NCI-H524 treated with DMSO at 0.1 percent for 48 hours (cell line): ENCODE data around the gene KRTAP1-5.
"Not testable (repeated sequence)": the region's sequence is repeated elsewhere in the genome, so short reads cannot be mapped to it uniquely, and the experiment has no call there.

Source experiments
- DNase-seq: peaks from one replicate; lab custom pipeline; 2025; lab: John Stamatoyannopoulos, UW

KRTAP1-5 gene

GRCh38 chr17:41004397-41004796, 22.6 kb downstream of the KRTAP1-5 start:
- no peak for DNase-seq

DNA sequence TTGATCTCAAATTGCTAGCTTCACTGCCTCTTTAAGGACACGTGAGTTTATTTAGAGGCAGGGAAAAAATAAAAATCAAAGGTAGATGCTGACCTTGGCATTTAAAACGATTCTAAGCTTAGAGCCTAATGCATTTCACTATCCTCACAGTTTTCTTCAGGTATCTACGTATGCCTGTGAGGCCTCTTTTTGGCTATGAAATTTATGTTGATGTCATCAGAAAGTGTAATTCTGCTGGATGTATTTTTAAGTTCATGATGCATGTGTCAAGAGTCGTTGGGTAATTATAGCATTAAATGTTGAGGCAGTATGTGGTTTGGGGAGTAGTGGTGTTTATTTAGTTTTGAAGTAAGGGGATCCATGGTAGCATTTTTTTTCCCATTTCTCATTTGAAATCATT, 23.1 kb downstream of the KRTAP1-5 start:
- no peak for DNase-seq

DNA sequence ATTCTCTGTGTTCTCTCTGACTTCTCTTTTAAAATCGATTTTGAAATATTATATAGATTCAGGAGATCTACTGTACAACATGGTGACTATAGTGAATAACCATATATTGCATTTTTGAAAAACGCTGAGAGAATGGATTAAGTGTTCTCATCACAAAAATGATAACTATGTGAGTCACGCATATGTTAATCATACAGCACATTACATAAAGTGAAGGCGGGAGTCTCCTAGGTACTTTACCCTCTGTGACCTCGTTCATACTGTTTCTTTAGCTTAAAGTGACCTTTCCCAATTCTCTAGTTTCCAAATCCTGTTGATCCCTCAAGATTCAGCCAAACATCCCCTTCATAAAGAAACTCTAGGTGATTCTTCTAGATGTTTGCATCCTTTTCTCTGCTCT, 24.2 kb downstream of the KRTAP1-5 start:
- no peak for DNase-seq

DNA sequence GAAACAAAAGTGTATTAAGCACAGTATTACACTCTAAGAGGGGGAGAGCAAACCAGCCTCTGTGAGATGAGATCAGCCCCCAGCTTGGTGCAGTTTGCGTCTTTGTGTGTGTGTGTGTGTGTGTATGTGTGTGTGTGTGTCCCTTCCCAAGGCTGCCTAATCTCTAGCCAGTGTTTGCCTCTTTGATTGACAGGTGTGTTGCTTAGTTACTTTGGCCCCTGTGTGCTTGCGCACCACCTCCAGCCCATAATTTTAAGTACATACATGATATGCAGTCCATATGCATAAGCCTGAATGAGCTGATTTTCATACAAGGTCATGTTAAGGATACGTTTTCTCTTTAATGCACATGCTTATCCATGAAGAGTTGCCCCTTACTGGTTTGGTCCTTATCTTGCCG, 25.2 kb downstream of the KRTAP1-5 start:
- no peak for DNase-seq

GRCh38 chr17:40999563-40999962, 27.4 kb downstream of the KRTAP1-5 start, which contains the start of gene KRTAP3-2:
Gene KRTAP3-2 (minus strand): TSS chr17:40999906. CDS start chr17:40999853, 53 bp downstream.
- not testable (repeated sequence) for DNase-seq

GRCh38 chr17:40997361-40997760, 29.6 kb downstream of the KRTAP1-5 start:
- DNase-seq: no peak

GRCh38 chr17:40996829-40997228, 30.2 kb downstream of the KRTAP1-5 start:
- DNase-seq: no peak

GRCh38 chr17:40995116-40995515, 31.9 kb downstream of the KRTAP1-5 start:
- no peak for DNase-seq

DNA sequence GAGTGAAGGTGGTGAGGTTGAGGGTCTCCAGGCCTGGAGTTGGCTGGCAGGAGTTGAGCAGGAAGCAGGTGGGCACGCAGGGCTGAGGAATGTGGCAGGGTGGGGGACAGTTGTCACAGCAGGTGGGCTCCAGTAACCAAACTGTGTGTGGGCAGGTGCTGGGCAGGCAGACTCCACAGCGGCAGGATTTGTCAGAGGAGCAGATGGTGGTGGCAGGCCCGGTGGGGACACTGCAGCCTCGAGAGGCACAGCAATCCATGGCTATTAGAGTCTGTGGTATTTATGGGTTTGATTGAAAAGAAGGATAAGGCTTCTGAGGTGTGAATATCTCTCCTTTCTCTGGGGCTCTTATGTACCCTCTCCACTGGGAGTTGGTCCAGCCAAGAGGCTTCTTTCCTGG, 33.2 kb downstream of the KRTAP1-5 start, which contains the start of gene KRTAP3-3:
TSS of gene KRTAP3-3 (minus strand) at position 326 of the 400 bp plus-strand sequence. CDS start at position 259, 67 bp downstream.
- DNase-seq: no peak

DNA sequence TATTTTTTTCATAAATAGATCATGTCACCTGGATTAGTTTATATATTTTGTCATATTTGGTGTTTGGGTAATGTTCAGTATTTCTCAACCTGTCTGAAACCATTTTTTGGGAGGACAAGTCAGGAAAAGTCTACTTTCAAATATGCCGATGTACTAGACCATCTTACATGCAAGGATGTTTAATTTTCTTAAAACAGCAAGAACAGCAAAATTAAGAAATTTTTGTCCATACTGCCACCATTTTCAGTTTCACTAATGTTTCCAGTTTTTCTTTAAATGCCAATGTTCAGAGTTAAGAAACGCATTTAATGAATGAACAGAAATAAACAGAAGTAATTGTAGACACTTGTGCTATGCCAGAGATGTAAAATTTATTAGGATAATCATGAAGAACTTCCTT, 33.9 kb downstream of the KRTAP1-5 start:
- DNase-seq: no peak

DNA sequence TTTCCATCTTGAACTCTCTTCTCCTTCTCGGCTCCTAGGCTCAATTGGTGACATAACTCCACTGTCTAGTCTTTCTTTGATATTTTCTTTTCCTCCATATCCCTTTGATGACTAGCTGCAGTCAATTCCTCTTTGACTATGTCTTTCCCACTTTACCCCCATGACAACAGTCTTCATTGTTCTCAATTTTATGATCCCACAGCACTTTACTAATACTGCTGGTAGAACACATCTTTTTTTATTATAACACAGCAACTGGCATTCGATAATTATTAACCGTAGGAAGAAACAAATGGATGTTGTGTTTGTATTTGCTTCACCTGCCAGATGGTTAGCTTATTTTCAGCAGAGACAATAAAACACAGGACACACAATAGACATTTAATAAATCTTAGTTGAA, 34.3 kb downstream of the KRTAP1-5 start:
- no peak for DNase-seq

- DNase-seq: no peak
These were observed 40.1 kb downstream of the KRTAP1-5 start for GRCh38 chr17:40986920-40987319.

DNA sequence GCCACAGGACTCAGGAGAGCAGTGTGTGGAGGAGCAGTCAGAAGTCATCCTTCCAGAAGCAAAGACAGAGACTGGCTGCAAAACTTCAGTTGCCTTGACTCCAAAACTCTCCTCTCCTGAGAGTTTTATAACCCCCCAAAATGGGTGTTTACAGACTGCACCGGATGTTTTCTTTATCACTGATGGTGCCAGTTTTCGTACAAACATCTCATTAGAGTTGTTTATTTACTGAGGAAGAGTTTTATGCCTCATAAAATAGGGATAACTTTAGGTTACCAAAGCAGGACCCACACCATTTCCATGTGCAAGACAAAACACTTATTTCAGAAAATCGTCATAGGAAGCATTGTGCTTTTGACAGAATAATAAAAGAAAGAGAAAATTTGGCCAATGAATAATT, 42.8 kb downstream of the KRTAP1-5 start, which contains the start of gene KRT40:
TSS of gene KRT40 (minus strand) at position 101 of the 400 bp plus-strand sequence. CDS start at position 48, 53 bp downstream.
- no peak for DNase-seq

- no peak for DNase-seq
These were observed 45.9 kb downstream of the KRTAP1-5 start for GRCh38 chr17:40981115-40981514.

- no peak for DNase-seq
These were observed 46.4 kb downstream of the KRTAP1-5 start for GRCh38 chr17:40980596-40980995.

DNA sequence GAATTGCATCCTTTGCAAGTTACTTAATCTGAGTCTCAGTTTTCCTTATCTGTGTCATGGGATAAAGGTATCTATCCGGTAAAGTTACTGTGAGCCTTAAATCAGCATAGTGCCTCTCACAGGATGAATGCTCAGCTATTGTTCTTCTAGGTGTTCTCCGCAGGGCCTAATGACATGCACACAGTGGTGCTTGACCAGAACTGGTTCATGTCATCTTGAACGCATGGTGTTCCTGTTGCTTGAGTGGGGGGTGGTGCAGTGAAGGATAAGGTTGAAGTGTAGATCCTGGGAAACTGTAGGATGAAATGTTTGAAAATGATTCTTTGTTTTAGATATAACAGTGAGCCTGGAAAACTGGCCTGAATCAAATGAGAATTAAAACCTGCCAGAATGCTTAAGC, 46.9 kb downstream of the KRTAP1-5 start:
- DNase-seq: no peak

DNA sequence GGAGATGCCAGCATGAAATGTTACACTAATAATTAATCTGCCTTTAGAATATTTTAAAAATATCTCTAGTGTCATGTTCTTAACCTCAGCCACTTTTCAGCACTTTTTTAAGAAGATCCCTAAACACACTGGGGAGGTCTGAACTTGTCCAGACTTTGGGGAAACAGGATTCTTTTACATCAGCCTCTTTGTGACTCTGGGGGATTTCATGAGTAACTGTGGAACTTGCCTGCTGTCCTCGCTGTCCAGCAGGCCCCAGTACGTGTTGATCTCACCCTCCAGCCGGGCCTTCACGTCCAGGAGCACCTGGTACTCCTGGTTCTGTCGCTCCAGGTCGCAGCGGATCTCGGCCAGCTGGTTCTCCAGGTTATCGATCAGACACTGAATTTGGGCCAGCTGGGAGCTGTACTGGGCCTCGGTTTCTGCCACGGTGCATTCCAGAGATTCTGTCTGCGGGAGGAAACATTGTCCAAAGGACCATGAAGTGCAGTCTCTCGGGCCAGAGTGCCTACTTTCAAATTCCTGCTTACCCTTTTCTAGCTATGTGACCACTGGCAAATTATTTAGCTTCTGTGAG, 48.3 kb downstream of the KRTAP1-5 start:
- DNase-seq: no peak
